B cell (primary cell): ENCODE results near the gene LBR. TPM values are rescaled to one million over a fixed set of nuclear protein-coding genes. Genes with fewer than 3 reads are reported as not detected.

Experiments used
- ATAC-seq: fragments of 200-7000 bp; cut with Tn5 transposase; one replicate; pipeline ENCODE4 v1.10.0; 2021; ENCODE audit warnings: low read depth, mild to moderate bottlenecking, moderate number of reproducible peaks, moderate library complexity
- CTCF ChIA-PET: fragments of 350-600 bp; sonication (Branson Sonifier 250); formaldehyde crosslinking; loops from one replicate; lab custom pipeline; 2021; ENCODE audit warnings: antibody characterized with exemption, inconsistent platforms; lab: Charles Lee
- POLR2A ChIA-PET: fragments of 350-600 bp; sonication (Branson Sonifier 250); formaldehyde crosslinking; loops from one replicate; lab custom pipeline; 2021; ENCODE audit warnings: antibody characterized with exemption; lab: Charles Lee
- DNase-seq: peaks from one replicate; pipeline ENCODE4 v3.0.0; 2013
- H2AFZ ChIP-seq: 2 replicates; pipeline ENCODE4 v1.6.1; 2012; ENCODE audit warnings: mild to moderate bottlenecking, low read depth, low read length; ENCODE audit not compliant: insufficient read depth, poor library complexity, severe bottlenecking
- H3K27ac ChIP-seq, 2 donors: 1 replicate in 1 of 2; 2 replicates in 1 of 2; pipeline ENCODE4 v1.5.1; 2012 to 2013; ENCODE audit warnings: low read length in 2 of 2, mild to moderate bottlenecking in 2 of 2, moderate library complexity in 1 of 2
- H3K27me3 ChIP-seq, 4 experiments: fragments of 200-600 bp in 1 of 4; sonication (generic) in 1 of 4; replicated peaks in 1 of 4; 1 replicate in 2 of 4; 2 replicates in 2 of 4; pipeline versions ENCODE4 v1.6.1 to v1.7.0; 2013 to 2016; ENCODE audit warnings: low read length in 3 of 4, mild to moderate bottlenecking in 2 of 4, mixed read lengths in 1 of 4, moderate library complexity in 1 of 4; ENCODE audit not compliant: insufficient read depth in 4 of 4, control insufficient read depth in 3 of 4; ENCODE audit errors: control extremely low read depth in 1 of 4
- H3K36me3 ChIP-seq, 2 experiments: replicated peaks in 1 of 2; 1 replicate in 1 of 2; 2 replicates in 1 of 2; pipeline versions ENCODE4 v1.6.1 to v1.7.1; 2013; ENCODE audit warnings: low read length in 1 of 2; ENCODE audit not compliant: insufficient read depth in 2 of 2, control insufficient read depth in 1 of 2; ENCODE audit errors: control extremely low read depth in 1 of 2, extremely low read depth in 1 of 2
- H3K4me1 ChIP-seq, 2 donors: fragments of 200-600 bp in 1 of 2; sonication (generic) in 1 of 2; 1 replicate in 1 of 2; 2 replicates in 1 of 2; pipeline versions ENCODE4 v1.5.1 to v1.6.1; 2013 to 2017; ENCODE audit warnings: low read length in 2 of 2; ENCODE audit not compliant: control insufficient read depth in 2 of 2, insufficient read depth in 2 of 2
- H3K4me2 ChIP-seq: replicated peaks from 2 replicates; pipeline ENCODE3; 2012; ENCODE audit warnings: mild to moderate bottlenecking, low read depth, low read length; ENCODE audit not compliant: poor library complexity, severe bottlenecking
- H3K4me3 ChIP-seq, 5 experiments: fragments of 200-600 bp in 1 of 5; sonication (generic) in 1 of 5; 1 replicate in 3 of 5; 2 replicates in 2 of 5; pipeline versions ENCODE4 v1.5.1 to v1.7.0; 2011 to 2016; ENCODE audit warnings: low read length in 4 of 5, mild to moderate bottlenecking in 4 of 5, low read depth in 2 of 5, control low read depth in 1 of 5, moderate library complexity in 1 of 5; ENCODE audit not compliant: insufficient read depth in 1 of 5; ENCODE audit errors: control extremely low read depth in 1 of 5, extremely low read depth in 1 of 5
- H3K79me2 ChIP-seq: fragments of 200-600 bp; sonication (generic); one replicate; pipeline ENCODE4 v1.6.0; 2016; ENCODE audit warnings: low read length; ENCODE audit not compliant: control insufficient read depth, insufficient read depth
- H3K9ac ChIP-seq: fragments of 200-600 bp; sonication (generic); 2 replicates; pipeline ENCODE4 v1.6.1; 2017; ENCODE audit warnings: mild to moderate bottlenecking, low read length, moderate library complexity
- H3K9me3 ChIP-seq, 3 donors: one replicate each; pipeline versions ENCODE4 v1.6.1 to v1.7.1; 2013; ENCODE audit warnings: low read length in 2 of 3; ENCODE audit not compliant: control insufficient read depth in 2 of 3, insufficient read depth in 1 of 3; ENCODE audit errors: control extremely low read depth in 1 of 3
- H4K20me1 ChIP-seq: 2 replicates; pipeline ENCODE4 v1.6.0; 2012; ENCODE audit warnings: mild to moderate bottlenecking, low read length; ENCODE audit not compliant: insufficient read depth, control insufficient read depth, poor library complexity, severe bottlenecking
- H3K27ac Mint-ChIP-seq: one replicate; pipeline ENCODE4 v1.8.0; 2021; ENCODE audit warnings: mixed read lengths
- H3K27me3 Mint-ChIP-seq: one replicate; pipeline ENCODE4 v1.8.0; 2021; ENCODE audit warnings: mixed read lengths
- H3K4me1 Mint-ChIP-seq: one replicate; pipeline ENCODE4 v1.8.0; 2021; ENCODE audit warnings: mixed read lengths
- H3K4me3 Mint-ChIP-seq: one replicate; pipeline ENCODE4 v1.8.0; 2021; ENCODE audit warnings: mixed read lengths
- H3K9me3 Mint-ChIP-seq: one replicate; pipeline ENCODE4 v1.8.0; 2022; ENCODE audit warnings: mixed read lengths; ENCODE audit not compliant: insufficient read depth
- EZH2 ChIP-seq: IDR thresholded peaks from 2 replicates; pipeline ENCODE4 v1.6.1; 2012; ENCODE audit warnings: borderline replicate concordance, low read depth, mild to moderate bottlenecking, moderate library complexity, low read length; ENCODE audit not compliant: insufficient read depth, poor library complexity, severe bottlenecking
- WGBS: methylation state at CpG from one replicate; pipeline ENCODE4 v1.1.5; 2013; ENCODE audit warnings: missing lambda C conversion rate; ENCODE audit not compliant: insufficient coverage; 5-methylcytosine and 5-hydroxymethylcytosine counted together
- intact Hi-C: fragments of 100-400 bp; cut with micrococcal nuclease; formaldehyde crosslinking; loops from one replicate; pipeline ENCODE4 v1.10.0; 2022
- polyA plus RNA-seq: library from polyadenylated mRNA; depleted of rRNA; stranded (reverse); fragments of >200 nt; gene quantifications from 2 replicates; pipeline ENCODE4 v1.2.3, GENCODE V29; 2012
- total RNA-seq, 2 donors: library from RNA; stranded (reverse); fragments of 120-200 nt in 1 of 2; gene quantifications; 1 replicate in 1 of 2; 2 replicates in 1 of 2; pipeline versions ENCODE4 v1.2.3 to v1.2.4, GENCODE V29; 2013 to 2022
- TF ChIP-seq, protein P1 (sequence below): fragments of 200-600 bp; IDR thresholded peaks from one replicate; pipeline ENCODE4 v1.8.0; 2022; ENCODE audit warnings: antibody characterized with exemption, mild to moderate bottlenecking

Gene LBR
- total and polyA plus RNA-seq, 2 donors (not counting 1 experiment from before 2014, with no cell fraction given), result 19.3 to 167 TPM

DNA sequence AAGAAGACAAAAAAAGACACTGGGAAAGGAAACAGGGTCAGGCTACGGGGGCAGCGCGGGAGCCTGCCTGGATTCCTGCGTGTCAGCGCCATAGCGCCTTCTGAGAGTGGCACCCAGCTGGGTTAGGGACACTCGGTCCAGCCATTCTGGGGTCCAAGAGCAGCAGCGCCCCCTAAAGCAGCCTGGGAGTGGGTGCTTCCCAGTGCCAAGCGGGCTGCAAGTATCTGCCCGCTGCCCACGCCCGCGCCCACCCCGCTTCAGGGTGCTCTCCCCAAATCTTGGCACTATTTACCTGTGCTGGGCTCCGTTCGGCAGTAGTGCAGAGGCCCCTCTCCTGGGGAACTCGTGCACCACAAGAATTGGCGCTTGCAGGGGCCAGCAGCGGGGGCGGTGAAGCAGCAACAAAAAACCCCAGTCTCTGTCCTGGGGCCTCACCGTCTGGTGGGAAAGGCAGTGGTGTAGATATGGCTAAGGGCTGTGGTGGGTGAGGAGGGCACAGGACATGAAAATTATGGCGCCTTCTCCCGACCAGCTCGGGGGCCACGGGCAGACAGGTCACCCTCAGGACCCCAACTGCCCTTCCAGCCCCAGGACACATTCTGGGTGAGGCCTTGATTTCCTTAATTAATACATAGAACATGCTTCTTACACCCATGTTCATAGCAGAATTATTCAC, 24.1 kb upstream of the LBR start:
- Mint-ChIP-seq H3K27me3 (no peaks in the 10 kb centered on the region), H3K27ac (no peak overlapping the region), H3K4me3 (no peak overlapping the region), H3K4me1 (peaks cover 4% of the 10 kb centered on the region), H3K9me3 (no peaks in the 10 kb centered on the region)
- no peaks in the 10 kb centered on the region for H4K20me1 ChIP-seq
- intact Hi-C loops, result no loop called here
- ChIA-PET POLR2A (interaction anchor here (1.6 kb wide), 1 partner anchor 9 kb away, joined by 3 read pairs; no protein-coding TSS in a partner anchor), CTCF (no interaction called here)
- DNase-seq (no peak), ATAC-seq (no peak)
- no peak overlapping the region for H3K4me3 ChIP-seq
- no peaks in the 10 kb centered on the region for H3K4me1 ChIP-seq
- H3K79me2 ChIP-seq, result no peaks in the 10 kb centered on the region
- H3K9me3 ChIP-seq, result peaks cover 0 to 5% (median 0%) of the 10 kb centered on the region in 3 donors
- H3K9ac ChIP-seq, result no peak overlapping the region
- no peak overlapping the region for H3K4me2 ChIP-seq
- peaks cover 0 to 3% (median 0%) of the 10 kb centered on the region in 4 experiments for H3K27me3 ChIP-seq
- H3K36me3 ChIP-seq, result no peaks in the 10 kb centered on the region
- TF ChIP-seq EZH2, result no peak
- TF ChIP-seq, protein P1, sequence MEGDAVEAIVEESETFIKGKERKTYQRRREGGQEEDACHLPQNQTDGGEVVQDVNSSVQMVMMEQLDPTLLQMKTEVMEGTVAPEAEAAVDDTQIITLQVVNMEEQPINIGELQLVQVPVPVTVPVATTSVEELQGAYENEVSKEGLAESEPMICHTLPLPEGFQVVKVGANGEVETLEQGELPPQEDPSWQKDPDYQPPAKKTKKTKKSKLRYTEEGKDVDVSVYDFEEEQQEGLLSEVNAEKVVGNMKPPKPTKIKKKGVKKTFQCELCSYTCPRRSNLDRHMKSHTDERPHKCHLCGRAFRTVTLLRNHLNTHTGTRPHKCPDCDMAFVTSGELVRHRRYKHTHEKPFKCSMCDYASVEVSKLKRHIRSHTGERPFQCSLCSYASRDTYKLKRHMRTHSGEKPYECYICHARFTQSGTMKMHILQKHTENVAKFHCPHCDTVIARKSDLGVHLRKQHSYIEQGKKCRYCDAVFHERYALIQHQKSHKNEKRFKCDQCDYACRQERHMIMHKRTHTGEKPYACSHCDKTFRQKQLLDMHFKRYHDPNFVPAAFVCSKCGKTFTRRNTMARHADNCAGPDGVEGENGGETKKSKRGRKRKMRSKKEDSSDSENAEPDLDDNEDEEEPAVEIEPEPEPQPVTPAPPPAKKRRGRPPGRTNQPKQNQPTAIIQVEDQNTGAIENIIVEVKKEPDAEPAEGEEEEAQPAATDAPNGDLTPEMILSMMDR, result no peak
- WGBS, result 96% methylated on average over 25 of the region's 25 CpGs
- H3K27ac ChIP-seq, result no peak overlapping the region
- no peak overlapping the region for H2AFZ ChIP-seq

DNA sequence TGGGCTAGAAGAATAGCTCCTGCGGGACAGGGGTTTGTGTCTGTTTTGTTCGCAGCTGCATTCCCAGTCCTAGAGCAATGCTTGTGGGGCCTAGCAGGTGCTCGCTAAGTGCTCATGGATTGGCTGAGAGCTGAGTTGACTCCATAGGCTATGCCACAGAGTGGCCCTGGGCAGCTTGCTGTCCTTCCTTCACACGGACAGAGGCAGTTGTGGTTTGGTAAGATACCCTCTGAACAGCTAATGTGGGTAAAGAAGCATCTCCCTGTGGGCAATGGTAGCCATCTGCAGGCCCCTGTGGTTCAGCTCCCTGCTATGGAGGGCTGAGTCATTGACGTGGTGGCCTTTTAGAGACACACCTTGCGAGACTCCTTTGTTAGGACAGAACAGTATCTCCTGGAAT, 23.5 kb upstream of the LBR start:
- Histone ChIP-seq H2AFZ (no peak overlapping the region), H3K27ac (no peak overlapping the region), H3K4me1 (peaks cover under 1 to 3% of the 10 kb centered on the region in 2 donors), H3K4me2 (no peak overlapping the region), H3K4me3 (no peak overlapping the region), H3K79me2 (no peaks in the 10 kb centered on the region), H3K9me3 (peaks cover 0 to 5% (median 0%) of the 10 kb centered on the region in 3 donors), H3K27me3 (peaks cover 0 to 3% (median 0%) of the 10 kb centered on the region in 4 experiments), H4K20me1 (no peaks in the 10 kb centered on the region), H3K9ac (no peak overlapping the region), H3K36me3 (no peaks in the 10 kb centered on the region)
- CTCF ChIA-PET, result no interaction called here
- POLR2A ChIA-PET, result interaction anchor here (1.6 kb wide), 1 partner anchor 9 kb away, joined by 3 read pairs; no protein-coding TSS in a partner anchor
- H3K27ac Mint-ChIP-seq, result no peak overlapping the region
- intact Hi-C loops, result no loop called here
- DNase-seq (no peak), ATAC-seq (no peak)
- H3K27me3 Mint-ChIP-seq, result no peaks in the 10 kb centered on the region
- H3K4me3 Mint-ChIP-seq, result no peak overlapping the region
- TF ChIP-seq, protein P1, result no peak
- no peak for TF ChIP-seq EZH2
- peaks cover 5% of the 10 kb centered on the region for H3K4me1 Mint-ChIP-seq
- WGBS, result 88% methylated on average over 4 of the region's 6 CpGs
- H3K9me3 Mint-ChIP-seq, result no peaks in the 10 kb centered on the region
